NCI-H510A (cell line): ENCODE measurements around the gene PIK3R5.
"Not testable (repeated sequence)": the region's sequence is repeated elsewhere in the genome, so short reads cannot be mapped to it uniquely, and the experiment has no call there.

Experiments
- DNase-seq: peaks from one replicate; lab custom pipeline; 2025; lab: John Stamatoyannopoulos, UW

PIK3R5 gene

GRCh38 chr17:8856869-8857575 lies 108.5 kb downstream of the PIK3R5 start:
- DNase-seq: no peak

- DNase-seq: not testable (repeated sequence)
Measured at GRCh38 chr17:8856205-8856603, 109.3 kb downstream of the PIK3R5 start.

GRCh38 chr17:8855477-8856204 lies 109.9 kb downstream of the PIK3R5 start:
- no peak for DNase-seq

GRCh38 chr17:8851600-8851999 lies 113.9 kb downstream of the PIK3R5 start:
- no peak for DNase-seq

- no peak for DNase-seq
Measured at GRCh38 chr17:8849311-8850041, 116.0 kb downstream of the PIK3R5 start.

- no peak for DNase-seq
Measured at GRCh38 chr17:8847891-8848290, 117.6 kb downstream of the PIK3R5 start.

- DNase-seq: no peak
Measured at GRCh38 chr17:8846768-8847211, 118.7 kb downstream of the PIK3R5 start.

- DNase-seq: no peak
Measured at GRCh38 chr17:8844229-8845218, 121.0 kb downstream of the PIK3R5 start.

- DNase-seq: no peak
Measured at GRCh38 chr17:8843344-8843743, 122.2 kb downstream of the PIK3R5 start.

GRCh38 chr17:8841844-8842243 lies 123.7 kb downstream of the PIK3R5 start:
- no peak for DNase-seq

GRCh38 chr17:8839410-8839935 lies 126.0 kb downstream of the PIK3R5 start:
- no peak for DNase-seq

GRCh38 chr17:8838551-8839095 lies 126.9 kb downstream of the PIK3R5 start:
- no peak for DNase-seq

GRCh38 chr17:8837563-8838075 lies 127.9 kb downstream of the PIK3R5 start:
- DNase-seq: no peak

GRCh38 chr17:8836821-8837562 lies 128.5 kb downstream of the PIK3R5 start:
- no peak for DNase-seq

GRCh38 chr17:8835631-8836364 lies 129.7 kb downstream of the PIK3R5 start:
- no peak for DNase-seq

GRCh38 chr17:8835106-8835505 lies 130.4 kb downstream of the PIK3R5 start:
- no peak for DNase-seq

GRCh38 chr17:8832711-8833352 lies 132.7 kb downstream of the PIK3R5 start:
- no peak for DNase-seq

- DNase-seq: no peak
Measured at GRCh38 chr17:8831234-8831849, 134.2 kb downstream of the PIK3R5 start.
